ENCODE data around the gene RAG2. TPM values are rescaled to one million over a fixed set of nuclear protein-coding genes. Genes with fewer than 3 reads are reported as not detected.

Gene RAG2
- total and polyA plus RNA-seq, 2 experiments from 2014 or later: 1.4 TPM; not detected in 1

DNA sequence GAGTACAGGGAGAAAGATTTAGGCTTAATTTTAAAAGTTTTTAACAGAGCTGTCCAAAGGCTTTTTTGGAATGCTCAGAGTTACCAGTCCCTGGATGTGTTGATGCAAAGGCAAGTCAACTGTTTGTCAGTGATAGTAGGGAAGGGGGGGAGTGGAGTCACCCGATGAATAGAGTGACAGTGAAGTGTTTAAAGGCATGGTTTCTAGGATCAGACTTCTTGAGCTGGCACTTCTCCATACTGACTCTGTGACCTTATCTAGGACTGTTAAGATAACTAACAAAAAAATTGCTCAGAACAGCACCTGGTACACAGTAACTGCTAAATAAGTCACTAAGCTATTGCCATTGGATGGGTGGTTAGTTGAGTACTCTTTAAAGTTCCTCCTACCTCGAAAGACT, 11.3 kb upstream of the RAG2 start:
- peak in 1 of 2 donors; percentile 2 for DNase-seq (ENCODE audit: low read depth in 1 of 2, low spot score in 1 of 2)
- peaks cover 5% of the 10 kb centered on the region for H3K4me1 ChIP-seq (ENCODE audit: low read depth)
- H3K27me3 ChIP-seq: no peaks in the 10 kb centered on the region
- no peak overlapping the region for H3K4me3 ChIP-seq
- H3K9me3 ChIP-seq (ENCODE audit: low read depth): no peaks in the 10 kb centered on the region
- TF ChIP-seq, protein P1, sequence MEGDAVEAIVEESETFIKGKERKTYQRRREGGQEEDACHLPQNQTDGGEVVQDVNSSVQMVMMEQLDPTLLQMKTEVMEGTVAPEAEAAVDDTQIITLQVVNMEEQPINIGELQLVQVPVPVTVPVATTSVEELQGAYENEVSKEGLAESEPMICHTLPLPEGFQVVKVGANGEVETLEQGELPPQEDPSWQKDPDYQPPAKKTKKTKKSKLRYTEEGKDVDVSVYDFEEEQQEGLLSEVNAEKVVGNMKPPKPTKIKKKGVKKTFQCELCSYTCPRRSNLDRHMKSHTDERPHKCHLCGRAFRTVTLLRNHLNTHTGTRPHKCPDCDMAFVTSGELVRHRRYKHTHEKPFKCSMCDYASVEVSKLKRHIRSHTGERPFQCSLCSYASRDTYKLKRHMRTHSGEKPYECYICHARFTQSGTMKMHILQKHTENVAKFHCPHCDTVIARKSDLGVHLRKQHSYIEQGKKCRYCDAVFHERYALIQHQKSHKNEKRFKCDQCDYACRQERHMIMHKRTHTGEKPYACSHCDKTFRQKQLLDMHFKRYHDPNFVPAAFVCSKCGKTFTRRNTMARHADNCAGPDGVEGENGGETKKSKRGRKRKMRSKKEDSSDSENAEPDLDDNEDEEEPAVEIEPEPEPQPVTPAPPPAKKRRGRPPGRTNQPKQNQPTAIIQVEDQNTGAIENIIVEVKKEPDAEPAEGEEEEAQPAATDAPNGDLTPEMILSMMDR (IDR thresholded peaks at IDR 0.05; ENCODE audit: low read depth, low read length): no peak
- H3K27ac ChIP-seq: no peak overlapping the region
- H3K36me3 ChIP-seq: no peaks in the 10 kb centered on the region

DNA sequence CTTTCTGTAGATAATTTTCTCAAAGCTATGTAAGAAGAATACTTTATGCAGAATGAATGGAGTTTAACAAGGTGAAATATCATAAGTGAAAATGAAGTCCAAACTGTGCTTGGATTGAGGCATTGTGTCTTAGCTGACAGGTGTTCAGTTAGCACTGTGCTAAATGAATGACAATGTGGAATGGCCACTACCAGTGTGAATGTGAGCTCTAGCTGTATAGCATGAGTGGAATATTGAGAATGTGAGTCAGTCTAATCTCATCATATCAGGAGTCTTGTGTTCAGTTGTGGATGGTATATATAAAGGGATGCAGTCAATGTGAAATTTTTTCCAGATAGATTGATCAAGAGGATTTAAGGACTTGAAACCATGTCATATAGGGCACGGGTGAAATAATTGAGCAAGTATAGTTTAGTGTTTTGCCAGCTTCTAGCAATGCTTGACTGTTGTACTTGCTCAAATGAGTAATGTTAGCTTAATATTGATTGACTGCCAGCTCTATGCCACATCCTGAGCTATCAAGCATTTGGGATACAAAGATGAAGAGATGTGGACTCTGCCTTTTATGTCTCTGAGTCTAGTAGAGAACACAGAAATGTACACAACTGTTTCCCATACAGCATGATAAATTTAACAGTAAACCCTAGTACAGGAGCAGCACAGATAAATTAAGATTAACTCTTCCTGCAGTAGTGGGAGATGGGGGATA, 10.6 kb upstream of the RAG2 start:
- H3K27me3 ChIP-seq: no peaks in the 10 kb centered on the region
- DNase-seq (ENCODE audit: low read depth in 1 of 2, low spot score in 1 of 2): no peak
- peaks cover 5% of the 10 kb centered on the region for H3K4me1 ChIP-seq (ENCODE audit: low read depth)
- H3K9me3 ChIP-seq (ENCODE audit: low read depth): no peaks in the 10 kb centered on the region
- H3K4me3 ChIP-seq: no peak overlapping the region
- H3K27ac ChIP-seq: no peak overlapping the region
- TF ChIP-seq, protein P1 (IDR thresholded peaks at IDR 0.05; ENCODE audit: low read depth, low read length): no peak
- no peaks in the 10 kb centered on the region for H3K36me3 ChIP-seq

DNA sequence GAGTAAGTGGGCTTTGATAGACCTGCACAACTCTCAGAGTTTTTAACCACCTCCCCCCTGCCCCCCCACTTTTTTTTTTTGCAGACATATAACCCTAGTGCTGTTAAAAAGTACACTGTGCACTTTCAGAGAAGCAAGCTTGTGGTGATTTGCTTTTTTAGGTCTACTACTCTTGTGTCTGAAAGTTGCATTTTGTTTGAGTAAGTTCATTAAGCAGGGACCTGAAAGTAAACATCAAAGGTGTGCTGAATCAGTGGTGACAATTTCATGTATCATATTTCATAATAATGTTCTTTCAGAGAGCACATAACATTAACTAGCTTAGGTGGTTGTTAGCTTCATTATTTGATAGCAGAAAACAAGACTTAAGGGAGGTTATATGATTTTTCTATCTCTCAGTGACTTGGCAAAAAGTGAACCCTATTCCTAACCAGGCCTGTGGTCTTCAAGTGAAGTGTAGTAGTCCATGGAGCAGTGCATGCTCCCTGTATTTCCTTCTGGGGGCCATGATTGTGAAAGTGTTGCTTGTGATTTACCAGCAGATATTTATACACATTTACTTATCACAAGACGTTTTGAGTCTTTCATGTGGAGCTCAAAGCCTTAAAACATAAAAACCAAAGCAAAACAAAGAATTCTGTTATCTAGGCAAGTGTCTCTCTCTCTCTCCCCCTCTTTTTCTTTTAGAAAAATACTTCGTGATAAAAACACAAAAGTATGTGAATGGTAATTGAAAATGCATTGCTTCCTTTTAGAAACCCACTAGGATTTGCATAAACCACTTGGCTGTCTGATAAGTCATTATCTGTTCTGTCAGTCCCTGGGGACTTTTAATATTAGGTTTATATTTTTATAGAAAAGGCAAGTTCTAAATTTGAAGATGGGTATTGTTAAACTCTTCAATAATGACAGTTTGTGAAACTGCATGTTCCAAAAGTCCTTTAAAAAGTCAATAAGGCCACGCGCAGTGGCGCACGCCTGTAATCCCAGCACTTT, 7.5 kb upstream of the RAG2 start:
- Histone ChIP-seq H3K36me3 (no peaks in the 10 kb centered on the region), H3K27ac (no peak overlapping the region), H3K4me3 (no peak overlapping the region), H3K4me1 (ENCODE audit: low read depth) (peaks cover 5% of the 10 kb centered on the region), H3K27me3 (no peaks in the 10 kb centered on the region), H3K9me3 (ENCODE audit: low read depth) (no peaks in the 10 kb centered on the region)
- TF ChIP-seq, protein P1 (IDR thresholded peaks at IDR 0.05; ENCODE audit: low read depth, low read length): no peak
- DNase-seq (ENCODE audit: low read depth in 1 of 2, low spot score in 1 of 2): no peak

DNA sequence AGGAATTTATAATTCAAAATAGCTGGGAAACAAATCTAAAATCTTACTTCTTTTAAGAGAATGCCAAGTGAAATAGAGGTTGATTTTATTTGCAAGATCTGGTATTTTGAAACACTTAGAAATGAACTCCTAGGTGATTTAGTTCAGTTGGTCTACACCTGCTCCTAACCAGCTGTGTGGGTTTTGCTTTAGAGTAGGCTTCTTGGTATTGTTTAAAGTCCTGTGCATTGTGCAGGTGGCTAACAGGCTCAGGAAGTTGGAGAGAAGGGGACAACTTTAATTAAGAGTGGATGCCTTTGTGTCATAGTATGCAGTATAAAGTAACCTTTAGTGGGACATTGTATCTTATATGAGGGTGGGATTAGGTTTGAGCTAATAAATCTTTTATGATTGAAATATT, 4.1 kb upstream of the RAG2 start:
- no peak for DNase-seq (ENCODE audit: low read depth in 1 of 2, low spot score in 1 of 2)
- Histone ChIP-seq H3K4me3 (no peak overlapping the region), H3K27me3 (no peaks in the 10 kb centered on the region), H3K4me1 (ENCODE audit: low read depth) (no peaks in the 10 kb centered on the region), H3K27ac (no peak overlapping the region), H3K36me3 (no peaks in the 10 kb centered on the region), H3K9me3 (ENCODE audit: low read depth) (no peaks in the 10 kb centered on the region)
- TF ChIP-seq, protein P1 (IDR thresholded peaks at IDR 0.05; ENCODE audit: low read depth, low read length): no peak

DNA sequence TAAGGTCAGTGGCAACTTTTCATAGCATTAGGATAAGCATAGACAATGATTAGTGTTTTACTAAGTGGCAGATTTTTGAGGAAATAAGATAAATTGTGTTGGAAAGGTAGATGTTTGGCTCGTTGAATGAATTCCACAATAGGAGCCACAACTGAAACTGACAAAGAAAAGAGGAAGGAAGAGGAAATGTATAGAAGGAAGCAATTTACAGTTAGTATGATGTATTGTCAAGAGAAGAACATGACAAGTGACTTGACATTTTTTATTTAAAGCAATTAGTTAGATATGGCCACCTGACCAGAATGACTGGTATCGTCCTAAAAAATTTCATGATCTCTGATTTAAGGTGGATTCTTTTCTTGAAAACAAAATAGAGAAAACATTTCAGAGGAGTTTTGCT, 3.1 kb upstream of the RAG2 start:
- Histone ChIP-seq H3K36me3 (no peaks in the 10 kb centered on the region), H3K27me3 (no peaks in the 10 kb centered on the region), H3K27ac (no peak overlapping the region), H3K4me1 (ENCODE audit: low read depth) (no peaks in the 10 kb centered on the region), H3K9me3 (ENCODE audit: low read depth) (no peaks in the 10 kb centered on the region), H3K4me3 (no peak overlapping the region)
- TF ChIP-seq, protein P1 (IDR thresholded peaks at IDR 0.05; ENCODE audit: low read depth, low read length): no peak
- no peak for DNase-seq (ENCODE audit: low read depth in 1 of 2, low spot score in 1 of 2)

Measured in cardiac muscle cell (in vitro differentiated cells and primary cell).